Measurements from ENCODE around the gene UPF3B.
"Not testable (repeated sequence)": the region's sequence is repeated elsewhere in the genome, so short reads cannot be mapped to it uniquely, and the experiment has no call there.

UPF3B gene

DNA sequence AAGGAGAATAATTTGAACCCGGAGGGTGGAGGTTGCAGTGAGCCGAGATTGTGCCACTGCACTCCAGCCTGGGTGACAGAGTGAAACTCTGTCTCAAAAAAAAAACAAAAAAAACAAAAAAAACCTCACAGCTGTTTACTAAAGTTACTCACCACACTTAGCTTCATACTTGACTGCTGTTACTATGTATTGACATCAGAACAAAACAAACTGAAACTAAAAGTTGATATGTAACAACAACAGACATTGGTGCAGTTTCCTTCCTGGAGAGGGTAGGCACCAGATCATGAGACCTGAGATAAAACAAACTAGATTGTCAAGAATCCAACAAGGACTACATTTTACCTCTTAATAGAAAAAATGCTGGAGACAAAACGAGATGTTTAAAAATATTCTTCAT, 31.1 kb downstream of the UPF3B start:
- not testable (repeated sequence) for DNase-seq

DNA sequence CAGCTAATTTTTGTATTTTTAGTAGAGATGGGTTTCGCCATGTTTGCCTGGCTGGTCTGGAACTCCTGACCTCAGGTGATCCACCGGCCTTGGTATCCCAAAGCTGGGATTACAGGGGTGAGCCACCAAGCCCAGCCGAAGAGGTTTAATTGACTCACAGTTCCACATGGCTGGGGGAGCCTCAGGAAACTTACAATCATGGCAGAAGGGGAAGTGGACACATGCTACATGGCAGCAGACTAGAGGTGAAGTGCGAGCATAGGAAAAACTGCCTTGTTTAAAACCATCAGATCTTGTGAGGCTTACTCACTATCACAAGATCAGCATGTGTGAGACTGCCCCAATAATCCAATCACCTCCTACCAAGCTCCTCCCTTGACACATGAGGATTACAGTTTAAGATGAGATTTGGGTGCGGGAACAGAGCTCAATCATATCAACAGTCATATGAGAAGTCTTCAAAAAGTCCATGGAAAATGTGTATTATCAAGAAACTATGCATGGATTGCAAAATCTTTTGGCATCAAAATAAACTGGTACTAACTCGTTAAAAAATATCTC, 35.6 kb downstream of the UPF3B start:
- DNase-seq, result no peak

DNA sequence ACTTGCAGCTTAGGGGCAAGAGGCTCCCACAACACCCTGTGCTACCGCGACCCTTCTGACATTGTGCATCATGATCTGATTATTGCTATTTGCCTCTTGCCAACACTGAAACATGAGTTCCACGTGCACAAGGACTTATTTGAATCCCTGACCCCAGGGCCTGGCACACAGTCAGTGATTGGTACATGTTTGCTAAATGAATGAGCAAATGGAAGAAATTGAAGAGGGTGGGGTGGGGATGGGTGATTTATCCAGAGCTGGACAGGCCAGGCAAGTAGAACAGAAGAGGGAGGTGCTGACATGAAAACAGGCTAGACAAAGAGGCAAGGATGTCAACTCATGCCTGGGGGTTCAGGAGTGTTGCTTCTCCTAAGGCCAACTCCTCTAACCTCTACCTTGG, 36.5 kb downstream of the UPF3B start:
- no peak for DNase-seq

GRCh38 chrX:119809185-119809666, 43.5 kb downstream of the UPF3B start:
- no peak for DNase-seq

DNA sequence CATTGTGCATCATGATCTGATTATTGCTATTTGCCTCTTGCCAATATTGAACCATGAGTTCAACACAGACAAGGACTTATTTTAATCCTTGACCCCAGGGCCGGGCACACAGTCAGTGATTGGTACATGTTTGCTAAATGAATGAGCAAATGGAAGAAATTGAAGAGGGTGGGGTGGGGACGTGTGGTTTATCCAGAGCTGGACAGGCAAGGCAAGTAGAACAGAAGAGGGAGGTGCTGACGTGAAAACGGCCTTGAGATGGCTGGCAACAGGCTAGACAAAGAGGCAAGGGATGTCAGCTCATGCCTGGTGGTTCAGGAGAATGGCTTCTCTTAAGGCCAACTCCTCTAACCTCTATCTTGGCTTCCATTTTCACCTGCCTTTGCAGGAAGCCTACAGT, 44.3 kb downstream of the UPF3B start:
- not testable (repeated sequence) for DNase-seq

- no peak for DNase-seq
Measured at GRCh38 chrX:119802546-119802945, 50.2 kb downstream of the UPF3B start.

DNA sequence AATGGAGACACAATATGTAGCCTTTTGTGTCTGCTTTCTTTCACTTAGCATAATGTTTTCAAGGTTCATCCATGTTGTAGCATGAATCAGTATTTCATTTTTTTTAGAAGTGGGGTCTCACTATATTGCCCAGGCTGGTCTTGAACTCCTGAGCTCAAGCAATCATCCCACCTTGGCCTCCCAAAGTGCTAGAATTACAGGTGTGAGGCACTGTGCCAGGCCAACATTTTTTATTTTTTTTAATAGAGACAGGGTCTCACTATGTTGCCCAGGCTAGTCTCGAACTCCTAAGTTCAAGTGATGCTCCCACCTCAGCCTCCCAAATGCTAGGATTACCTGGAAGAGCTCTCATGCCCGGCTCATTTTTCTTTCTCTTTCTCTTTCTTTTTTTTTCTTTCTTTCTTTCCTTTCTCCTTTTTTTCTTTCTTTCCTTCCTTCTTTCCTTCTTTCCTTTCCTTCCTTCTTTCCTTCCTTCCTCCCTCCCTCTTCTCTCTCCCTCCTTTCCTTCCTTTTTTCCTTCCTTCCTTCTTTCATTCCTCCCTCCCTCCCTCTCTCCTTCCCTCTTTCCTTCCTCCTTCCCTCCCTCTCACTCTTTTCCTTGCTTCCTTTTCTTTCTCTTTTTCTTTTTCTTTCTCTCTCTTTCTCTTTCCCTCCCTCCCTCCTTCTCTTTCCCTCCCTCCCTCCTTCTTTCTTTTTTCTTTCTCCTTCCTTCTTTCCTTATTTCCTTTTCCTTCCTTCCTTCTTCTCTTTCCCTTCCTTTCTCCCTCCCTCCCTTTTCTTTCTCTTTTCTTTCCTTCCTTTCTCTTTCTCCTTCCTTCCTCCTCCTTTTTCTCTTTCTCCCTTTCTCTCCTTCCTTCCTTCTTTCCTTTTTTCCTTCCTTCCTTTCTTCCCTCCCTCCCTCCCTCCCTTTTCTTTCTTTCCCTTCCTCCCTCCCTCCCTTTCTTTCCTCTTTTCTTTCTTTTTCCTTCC, 51.2 kb downstream of the UPF3B start:
- no peak for DNase-seq

- DNase-seq, result peak; percentile 2
Measured at GRCh38 chrX:119791437-119792231, 61.1 kb downstream of the UPF3B start, which contains the start of gene RPL39. Gene RPL39, minus strand, starts transcription at chrX:119791630. Its CDS starts 54 bp downstream, at chrX:119791576.

GRCh38 chrX:119790977-119791436, 61.8 kb downstream of the UPF3B start:
- no peak for DNase-seq

GRCh38 chrX:119784747-119785446, 67.9 kb downstream of the UPF3B start:
- DNase-seq, result no peak
